Endothelial cell of hepatic sinusoid (primary cell): ENCODE results near the gene HIGD2A.
"Not testable (repeated sequence)": the region's sequence is repeated elsewhere in the genome, so short reads cannot be mapped to it uniquely, and the experiment has no call there.

Experiments
- in situ Hi-C: cut with HindIII; loops from 2 replicates; pipeline ENCODE4 v1.10.0; 2017; ENCODE audit warnings: low sequenced_read_pairs

Gene HIGD2A

DNA sequence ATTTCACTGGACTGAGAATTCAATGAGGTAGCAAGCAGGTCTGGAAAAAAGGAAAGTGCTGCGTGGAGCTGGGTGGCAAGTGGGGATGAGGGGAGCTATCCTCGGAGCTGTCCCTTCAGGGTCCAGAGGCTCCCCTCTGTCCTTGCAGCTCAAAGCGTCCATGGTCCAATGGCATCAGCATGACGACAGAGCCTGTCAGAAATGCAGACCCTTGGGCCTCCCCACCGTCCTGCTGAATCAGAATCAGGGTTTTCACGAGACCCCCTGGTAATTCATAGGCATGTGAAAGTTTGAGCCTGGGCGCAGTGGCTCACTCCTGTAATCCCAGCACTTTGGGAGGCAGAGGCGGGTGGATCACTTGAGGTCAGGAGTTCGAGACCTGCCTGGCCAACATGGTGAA, 5.5 kb downstream of the HIGD2A start:
- in situ Hi-C loops: no loop called here

DNA sequence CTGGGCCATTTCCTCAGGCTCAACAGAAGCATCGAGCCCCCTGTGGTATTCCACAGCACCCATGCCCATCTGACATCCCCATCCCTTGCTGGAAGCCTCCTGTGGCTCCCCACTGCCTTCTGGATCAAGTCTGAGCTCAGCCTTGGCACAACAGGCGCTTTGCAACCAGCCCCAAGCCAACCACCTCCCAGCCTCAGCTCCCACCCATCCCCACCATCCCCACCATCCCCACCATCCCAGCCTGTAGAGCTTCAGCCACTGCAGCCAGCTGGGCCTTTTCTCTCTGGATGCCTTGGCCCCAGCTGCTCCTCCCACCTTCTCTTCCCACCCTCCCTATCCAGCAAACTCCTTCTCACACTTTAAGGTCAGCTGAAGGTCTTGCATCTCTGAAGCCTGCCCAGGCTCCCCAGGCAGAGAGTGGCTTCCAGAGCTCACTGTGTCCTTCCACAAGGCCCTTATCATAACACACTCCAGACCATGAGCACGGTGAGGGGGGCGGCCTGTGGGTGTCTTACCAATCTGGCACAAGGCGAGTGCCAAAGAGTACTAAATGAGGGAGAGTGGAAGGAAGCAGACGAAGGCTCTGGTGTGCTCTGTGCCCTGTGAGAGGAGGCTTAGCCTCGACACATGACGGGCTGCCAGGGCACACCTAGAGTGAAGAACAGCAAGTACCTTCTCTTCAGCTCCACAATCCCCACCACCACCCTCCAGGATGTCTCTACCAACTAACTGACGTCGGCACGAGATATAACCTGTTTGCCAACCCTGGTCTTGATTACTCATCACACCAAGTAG, 6.5 kb downstream of the HIGD2A start:
- in situ Hi-C loops: no loop called here

DNA sequence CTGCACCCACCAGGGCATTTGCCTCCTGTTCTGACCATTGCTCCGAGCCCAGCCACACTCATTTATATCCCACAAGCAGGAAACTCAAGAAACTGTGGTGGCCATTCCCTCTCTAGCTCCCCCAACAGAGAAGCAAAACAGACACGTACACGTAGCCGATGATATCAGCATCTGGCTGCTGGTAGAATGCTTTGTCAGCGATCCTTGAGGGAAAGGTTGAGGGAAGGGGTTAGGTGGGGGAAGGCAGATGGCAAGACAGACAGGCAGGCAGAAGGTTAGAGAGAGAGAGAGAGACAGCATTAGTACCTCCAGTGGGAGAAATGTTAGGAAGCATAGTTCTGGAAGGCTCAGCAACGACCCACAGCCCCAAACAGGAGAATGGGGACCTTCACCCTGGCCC, 7.8 kb downstream of the HIGD2A start:
- in situ Hi-C loops: no loop called here

DNA sequence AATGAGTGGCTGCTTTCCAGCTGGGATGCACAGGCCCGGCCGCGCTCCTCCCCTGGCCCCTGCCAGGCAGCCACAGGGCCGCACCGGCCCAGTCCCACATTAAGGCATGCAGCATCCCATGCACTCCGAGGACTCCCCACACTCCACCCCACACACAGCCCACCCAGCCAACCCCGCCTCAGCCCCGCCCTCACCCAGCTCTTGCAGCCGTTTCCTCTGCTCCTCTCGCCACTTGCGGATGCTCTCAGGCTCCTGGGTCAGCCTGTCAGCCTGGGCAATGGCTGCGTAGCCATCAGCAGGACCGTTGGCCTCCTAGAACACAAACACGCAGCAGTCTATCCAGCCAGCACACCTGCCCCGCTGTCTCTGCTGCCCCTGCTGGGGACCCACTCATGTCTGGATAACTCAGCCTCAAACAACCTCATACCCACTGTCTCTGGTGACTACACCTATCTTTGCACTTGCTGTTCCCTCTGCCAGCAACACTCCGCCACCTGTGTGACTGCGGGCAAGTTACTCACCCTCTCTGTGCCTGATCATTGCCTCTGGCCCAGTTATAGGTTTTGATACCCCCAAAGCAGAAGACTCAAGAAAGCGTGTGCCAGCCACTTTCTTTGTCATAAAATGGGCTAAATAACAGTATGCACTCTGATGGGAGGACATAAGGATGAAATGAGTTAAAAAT, 9.3 kb downstream of the HIGD2A start:
- in situ Hi-C loops: no loop called here

DNA sequence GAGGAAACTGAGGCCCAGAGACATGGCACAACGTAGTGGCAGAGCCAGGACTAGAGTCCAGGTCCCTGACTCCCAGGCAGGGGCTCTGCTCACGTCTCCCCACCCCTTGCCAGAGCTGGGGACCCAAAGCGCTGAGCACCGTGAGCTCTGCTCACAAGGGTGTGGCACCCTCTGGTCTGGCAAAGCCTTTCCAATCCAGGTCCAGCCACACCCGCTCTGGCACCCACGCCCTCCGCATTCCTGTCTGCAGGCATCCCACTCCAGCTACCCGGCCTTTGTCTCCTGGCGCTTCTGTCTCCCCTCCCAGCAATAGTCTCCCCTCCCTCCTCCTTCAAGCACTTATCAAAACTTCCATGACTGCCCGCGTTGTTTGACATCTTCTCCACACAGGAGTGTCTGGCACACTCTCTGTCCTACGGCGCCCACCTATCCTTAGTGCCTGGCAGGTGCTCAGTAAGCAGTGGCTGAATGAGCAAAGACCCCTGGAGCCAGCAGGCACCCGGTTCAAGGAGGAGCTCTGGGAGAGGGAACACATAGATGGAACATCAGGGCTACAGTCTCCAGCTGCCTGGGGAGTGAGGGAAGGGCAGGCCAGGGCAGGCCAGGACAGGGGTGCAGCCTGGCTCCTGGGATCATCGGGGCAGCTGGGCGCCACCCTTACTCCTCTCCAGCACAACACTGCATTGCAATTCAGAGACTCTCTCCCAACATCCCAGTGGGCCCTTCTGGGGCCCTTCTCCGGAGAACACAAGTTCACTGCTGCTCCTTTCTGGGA, 12.0 kb downstream of the HIGD2A start:
- in situ Hi-C loops: no loop called here

DNA sequence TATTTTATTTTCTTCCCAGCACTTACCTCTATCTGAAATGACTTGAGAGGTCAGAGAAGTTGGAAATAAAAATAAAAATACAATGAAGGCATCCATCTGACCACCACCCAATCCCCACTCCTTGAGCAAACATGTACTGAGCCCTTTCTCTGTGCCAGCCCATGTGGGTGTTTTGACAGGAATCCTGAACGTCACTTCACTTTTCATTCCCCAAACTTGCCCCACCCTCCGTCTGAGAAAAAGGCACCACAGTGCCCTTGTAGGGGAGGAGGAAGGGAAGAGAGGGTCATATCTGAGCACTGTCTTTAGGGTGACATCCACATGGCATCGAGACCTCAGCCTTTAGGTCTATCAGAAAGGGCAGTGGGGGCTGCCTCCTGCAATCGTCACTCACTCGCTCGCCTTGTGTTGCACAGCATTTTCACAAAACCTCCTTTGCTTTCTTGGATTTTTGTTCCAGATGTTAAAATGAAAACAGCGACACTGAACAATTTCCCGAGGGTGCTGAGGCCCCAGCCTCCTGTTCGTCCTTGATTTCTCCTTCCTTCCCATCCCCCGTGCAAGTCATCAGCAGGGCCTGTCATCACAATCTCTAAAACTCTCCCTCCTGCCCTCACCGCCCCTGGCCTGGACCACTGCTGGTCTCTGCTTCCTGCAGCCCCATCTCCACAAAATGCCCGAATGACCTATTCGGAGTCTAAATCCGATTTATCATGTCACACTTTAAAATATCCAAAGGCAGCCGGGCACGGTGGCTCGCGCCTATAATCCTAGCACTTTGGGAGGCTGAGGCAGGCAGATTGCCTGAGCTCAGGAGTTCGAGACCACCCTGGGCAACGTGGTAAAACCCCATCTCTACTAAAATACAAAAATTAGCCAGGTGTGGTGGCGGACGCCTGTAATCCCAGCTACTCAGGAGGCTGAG, 13.0 kb downstream of the HIGD2A start:
- in situ Hi-C loops: no loop called here

DNA sequence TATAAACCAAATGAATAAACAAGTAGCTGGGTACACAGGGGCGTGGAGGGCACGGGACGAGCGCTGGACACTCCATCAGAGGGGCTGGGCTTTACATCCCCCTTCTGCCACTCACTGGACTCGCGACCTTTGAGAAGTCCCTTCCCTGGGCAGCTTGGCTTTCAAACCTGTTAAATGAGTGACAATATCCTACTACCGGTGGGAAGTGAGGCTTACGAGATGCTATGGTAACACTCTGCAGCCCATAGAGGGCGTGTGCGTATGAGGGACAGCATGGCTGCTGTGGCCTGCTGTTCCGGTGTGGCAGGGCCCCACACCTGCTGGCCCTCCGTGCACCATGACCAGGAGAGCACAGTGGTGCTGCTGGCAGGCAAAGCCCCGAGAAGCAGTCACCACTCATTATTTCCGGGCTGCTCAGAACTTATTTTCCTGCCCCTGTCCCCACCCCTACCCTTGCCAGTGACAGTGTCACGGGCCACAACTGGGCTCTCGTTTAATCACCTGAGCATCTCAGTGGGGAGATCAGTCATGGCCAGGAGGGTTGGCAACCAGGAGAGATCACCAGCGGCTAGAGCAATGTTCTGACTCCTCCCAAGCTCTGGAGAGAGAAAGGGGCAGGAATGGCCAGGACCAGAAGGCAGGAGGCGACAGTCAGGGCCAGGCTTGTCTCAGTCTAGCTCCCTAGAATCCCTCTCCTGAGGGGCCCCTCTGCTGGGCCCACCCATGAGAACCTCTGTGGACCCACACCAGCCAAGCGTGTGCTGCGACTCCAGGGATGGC, 17.3 kb downstream of the HIGD2A start:
- in situ Hi-C loops: no loop called here

DNA sequence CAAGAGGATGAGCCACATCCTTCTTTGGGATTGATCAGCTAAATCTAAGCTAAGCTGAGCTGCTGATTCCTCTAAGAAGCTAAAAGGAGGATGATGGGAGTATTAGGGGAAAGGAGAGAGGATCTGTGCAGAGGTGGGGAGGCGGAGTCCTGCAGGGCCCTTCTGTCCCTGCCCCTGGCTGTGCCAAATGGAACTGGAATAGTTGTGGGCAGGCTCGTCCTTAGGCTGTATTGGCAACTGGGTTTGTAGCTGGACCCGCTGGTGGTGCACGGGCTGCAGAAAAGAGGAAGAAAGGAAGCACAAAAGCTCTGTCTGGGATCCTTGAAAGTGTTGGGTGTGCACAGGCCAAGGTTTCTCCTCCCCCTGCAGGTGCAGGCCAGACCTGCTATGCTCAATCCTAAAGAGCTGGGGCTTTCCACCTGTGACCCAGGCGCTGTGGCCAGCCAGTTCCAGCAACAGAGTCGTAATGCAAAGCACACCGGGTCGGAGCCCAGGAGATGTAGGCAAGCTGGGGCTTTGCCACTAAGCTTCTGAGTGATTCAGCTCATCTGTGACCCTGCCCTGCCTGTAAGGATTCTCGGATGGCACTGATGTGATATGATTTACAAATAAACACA, 18.0 kb downstream of the HIGD2A start:
- in situ Hi-C loops: no loop called here

DNA sequence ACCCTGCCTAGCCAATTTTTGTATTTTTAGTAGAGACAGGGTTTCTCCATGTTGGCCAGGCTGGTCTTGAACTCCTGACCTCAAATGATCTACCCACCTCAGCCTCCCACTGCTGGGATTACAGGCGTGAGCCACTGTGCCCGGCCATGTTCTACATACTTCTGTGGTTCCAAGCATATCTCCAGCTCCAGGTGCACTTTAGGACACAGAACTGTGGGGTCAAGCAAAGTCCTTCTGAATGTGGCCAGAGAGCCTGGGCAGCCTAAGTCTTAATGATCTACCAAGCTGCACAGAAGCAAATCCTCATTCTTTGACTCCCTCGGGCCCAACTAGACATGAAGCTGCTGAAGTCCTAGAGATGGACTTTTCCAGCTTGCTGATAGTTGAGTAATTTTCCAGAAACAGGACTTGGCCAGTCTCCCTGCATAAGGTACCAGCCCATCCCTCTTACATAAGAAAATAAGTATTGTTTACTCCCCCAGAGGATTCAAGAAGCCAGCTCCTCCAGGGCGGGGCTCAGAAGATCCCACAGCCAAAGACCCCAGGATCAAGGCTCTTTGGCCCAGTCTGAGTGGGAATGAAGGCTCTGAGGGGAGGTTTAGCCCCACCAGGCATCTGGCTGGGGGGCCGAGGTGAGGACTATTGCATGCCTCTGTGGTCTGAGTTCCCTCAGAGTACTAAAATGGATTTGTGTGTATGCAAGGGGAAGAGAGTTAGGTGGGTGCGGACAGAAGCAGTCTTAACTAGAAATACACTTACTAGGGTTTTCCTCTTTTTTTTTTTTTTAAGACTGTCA, 19.1 kb downstream of the HIGD2A start:
- in situ Hi-C loops: no loop called here

DNA sequence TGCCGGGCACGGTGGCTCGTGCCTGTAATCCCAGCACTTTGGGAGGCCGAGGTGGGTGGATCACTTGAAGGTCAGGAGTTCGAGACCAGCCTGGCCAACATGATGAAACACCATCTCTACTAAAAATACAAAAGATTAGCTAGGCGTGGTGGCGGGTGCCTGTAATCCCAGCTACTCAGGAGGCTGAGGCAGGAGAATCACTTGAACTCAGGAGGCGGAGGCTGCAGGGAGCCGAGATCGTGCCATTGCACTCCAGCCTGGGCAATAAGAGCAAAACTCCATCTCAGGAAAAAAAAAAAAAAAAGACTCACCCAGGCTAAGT, 19.7 kb downstream of the HIGD2A start:
- in situ Hi-C loops: not testable (repeated sequence)

DNA sequence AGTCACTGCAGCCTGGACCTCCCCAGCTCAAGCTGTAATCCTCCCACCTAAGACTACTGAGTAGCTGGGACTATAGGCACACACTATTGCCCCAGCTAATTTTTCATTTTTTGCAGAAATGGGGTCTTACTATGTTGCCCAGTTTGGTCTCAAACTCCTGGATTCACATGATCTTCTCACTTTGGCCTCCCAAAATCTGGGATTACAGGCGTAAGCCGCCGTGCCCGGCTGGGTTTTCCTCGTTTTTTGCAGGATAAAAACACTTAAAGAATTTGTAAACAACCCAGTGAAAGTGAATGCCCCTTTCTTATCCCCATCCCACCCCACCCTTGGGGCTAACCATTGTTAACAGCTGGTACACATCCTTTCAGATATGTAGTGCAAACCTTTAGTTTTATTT, 20.0 kb downstream of the HIGD2A start:
- in situ Hi-C loops: no loop called here

DNA sequence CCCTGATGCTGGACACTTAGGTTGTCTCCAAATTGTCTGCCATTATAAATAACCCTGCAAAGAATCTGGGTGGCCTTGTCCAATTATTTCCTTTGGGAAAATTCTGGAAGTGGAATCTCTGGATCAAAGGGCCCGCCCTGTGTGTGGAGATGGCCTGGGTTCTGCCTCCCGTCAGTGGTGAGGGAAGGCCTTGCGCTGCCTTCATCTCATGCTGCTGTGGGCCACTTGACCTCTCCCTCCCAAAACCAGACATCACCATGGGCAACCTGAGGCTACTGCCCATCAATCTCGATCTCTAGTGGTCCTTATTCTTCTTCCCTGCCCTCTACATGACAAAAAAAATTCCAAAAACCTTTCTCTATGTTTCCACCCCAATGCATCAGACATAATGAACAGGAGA, 21.2 kb downstream of the HIGD2A start:
- in situ Hi-C loops: no loop called here

DNA sequence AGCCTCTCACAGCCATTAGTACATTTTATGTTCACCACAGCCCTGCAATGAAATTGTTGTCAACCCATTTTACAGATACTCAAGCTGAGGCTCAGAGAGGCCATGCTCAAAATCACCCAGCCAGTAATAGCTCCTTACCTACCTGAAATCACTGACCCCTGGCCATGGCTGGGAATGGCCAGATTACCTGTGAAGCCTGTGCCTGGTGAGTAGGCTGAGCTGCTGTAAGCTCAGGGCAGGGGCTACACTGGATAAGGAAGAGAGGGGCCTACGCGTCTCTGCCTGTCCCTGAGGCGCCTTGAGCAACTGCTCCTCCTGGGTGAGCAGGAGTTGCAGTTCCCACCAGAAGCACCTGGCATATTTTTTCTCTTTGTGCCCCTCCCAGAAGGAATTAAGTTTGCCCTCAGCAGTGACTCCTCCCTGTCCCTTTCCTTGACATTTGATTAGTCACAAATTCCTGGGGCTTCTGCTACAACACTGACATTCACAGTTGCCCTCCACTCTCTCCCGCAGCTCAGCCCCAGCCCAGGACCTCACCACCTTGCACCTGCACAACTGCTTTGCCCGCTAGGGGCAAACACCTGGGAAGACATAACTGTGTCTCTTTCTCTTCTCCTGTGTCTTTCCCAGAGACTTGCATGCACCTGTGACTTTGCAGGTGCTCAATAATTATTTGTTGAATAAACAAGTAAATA, 22.1 kb downstream of the HIGD2A start:
- in situ Hi-C loops: no loop called here

DNA sequence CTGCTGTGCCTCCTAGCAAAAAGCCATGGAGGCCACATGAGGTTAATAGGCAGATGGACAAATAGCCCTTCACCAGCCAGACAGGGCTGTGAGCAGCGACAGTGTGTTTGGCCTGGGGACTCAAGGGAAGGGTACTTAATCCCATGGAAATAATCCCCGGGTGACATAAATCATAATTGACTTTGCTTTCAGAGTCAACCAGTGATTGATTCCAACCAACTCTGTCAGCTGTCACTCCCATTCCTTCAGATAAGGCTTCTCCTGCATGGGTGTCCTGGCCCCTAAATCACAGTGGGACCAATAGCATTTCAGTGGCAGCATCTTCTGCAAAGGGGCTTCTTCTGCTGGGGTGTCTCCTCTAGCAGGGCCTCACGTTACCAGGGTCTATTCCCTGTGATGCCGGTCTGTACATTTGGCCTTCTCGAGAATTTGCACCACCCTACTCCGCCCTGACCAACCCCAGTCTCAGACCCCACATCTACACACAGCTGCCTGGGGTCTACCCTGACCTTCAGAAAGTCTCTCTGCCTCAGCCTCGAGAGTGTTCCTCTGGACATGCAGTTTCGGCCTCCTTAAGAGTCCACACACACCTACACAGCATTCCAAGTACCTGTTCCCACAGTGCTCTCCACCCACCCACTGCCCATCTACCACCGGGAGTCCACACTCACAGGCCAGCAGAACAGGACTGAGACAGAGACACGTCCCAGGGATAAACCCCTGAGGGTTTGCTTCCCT, 24.1 kb downstream of the HIGD2A start:
- in situ Hi-C loops: no loop called here

DNA sequence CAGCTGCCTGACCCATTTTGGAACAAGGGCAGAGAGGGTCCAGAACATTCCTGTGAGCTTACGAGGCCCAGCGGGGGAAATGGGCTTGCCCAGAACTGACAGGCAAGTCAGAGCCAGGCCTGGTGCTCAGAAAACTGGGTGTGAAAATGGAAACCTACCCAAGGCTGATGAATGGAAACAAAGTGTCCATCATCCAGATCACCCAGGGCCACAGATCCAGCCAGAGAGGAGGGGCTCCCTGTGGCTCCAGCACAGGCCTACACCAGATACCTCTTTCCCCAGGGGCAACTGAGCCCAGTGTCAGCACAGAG, 24.7 kb downstream of the HIGD2A start:
- in situ Hi-C loops: no loop called here

DNA sequence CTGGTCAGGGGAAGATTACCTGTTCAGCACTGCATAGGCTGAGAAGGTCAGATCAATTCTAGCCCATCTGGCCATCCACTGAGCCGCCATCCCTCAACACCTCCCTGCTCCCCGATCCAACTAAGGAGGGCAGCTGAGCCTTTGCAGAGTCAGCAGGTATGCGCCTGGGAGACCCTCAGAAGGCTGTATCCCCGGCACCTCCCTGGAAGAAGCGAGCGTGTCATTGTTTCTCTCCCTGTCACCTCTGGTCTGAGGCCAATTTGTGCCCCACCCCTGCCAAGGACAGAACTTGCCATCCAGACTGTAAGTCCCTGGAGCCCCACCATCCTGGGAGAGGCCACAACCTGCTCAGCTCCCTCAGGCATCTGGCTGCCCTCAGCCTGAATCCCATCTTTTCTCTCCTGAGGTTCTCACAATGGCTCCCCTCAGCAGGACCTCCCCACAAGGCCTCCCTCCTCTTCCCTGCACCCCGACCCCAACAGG, 25.2 kb downstream of the HIGD2A start:
- in situ Hi-C loops: no loop called here

DNA sequence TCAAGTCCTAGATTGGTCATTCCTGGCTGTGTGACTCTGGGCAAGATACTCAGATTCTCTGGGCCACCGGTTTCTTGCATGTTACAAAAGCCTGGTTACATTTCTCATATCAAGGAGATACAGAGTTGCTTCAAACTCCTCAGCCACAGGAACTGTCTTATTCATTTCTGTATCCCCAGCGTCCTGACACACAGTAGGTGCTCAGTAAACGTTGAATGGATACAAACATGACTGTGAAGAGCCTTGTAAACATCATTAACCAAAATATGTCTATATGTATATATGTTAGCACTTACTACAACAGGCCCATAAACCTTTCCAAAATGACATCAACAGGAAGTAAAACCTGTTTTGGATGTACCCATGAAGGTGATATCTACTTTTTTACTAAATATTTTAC, 26.2 kb downstream of the HIGD2A start:
- in situ Hi-C loops: no loop called here
